SU-DHL-6 (cell line): ENCODE data around the gene LDLRAD1.

ENCODE experiments used
- CTCF ChIP-seq: fragments of 200-600 bp; sonication (generic); IDR thresholded peaks from one replicate; pipeline ENCODE4 v1.5.1; 2017; ENCODE audit warnings: antibody characterized with exemption, mild to moderate bottlenecking, low read length, moderate library complexity; ENCODE audit not compliant: insufficient read depth, poor library complexity, severe bottlenecking
- EZH2phosphoT487 ChIP-seq: fragments of 200-600 bp; sonication (generic), shearing (Covaris generic); conservative IDR thresholded peaks from 2 replicates; pipeline ENCODE4 v1.6.1; 2018; ENCODE audit warnings: mild to moderate bottlenecking, antibody characterized with exemption, low read length, moderate library complexity, mixed read lengths

GRCh38 chr1:53982763-53983104 is 35.3 kb downstream of the LDLRAD1 start:
- TF ChIP-seq CTCF (no peak), EZH2phosphoT487 (no peak)
